GM12878 (cell line): Measurements from ENCODE around the gene DTWD2.

Experiments
- CEBPB ChIP-seq, 2 experiments: fragments of 150-350 bp in 1 of 2; IDR thresholded peaks; 2 replicates each; pipeline ENCODE4 v1.6.1; 2012 to 2014; ENCODE audit warnings: low read depth in 2 of 2, low read length in 2 of 2, borderline replicate concordance in 1 of 2, inconsistent platforms in 1 of 2
- EP300 ChIP-seq, 2 experiments: fragments of 150-350 bp in 1 of 2; IDR thresholded peaks; 2 replicates each; pipeline ENCODE4 v1.6.1; 2011 to 2012; ENCODE audit warnings: low read depth in 2 of 2, low read length in 2 of 2, borderline replicate concordance in 1 of 2, improper control_type of control experiment in 1 of 2, inconsistent platforms in 1 of 2; ENCODE audit not compliant: control insufficient read depth in 1 of 2

- TF ChIP-seq EP300 (IDR thresholded peaks at IDR 0.05; ENCODE audit: borderline replicate concordance in 1 of 2, control insufficient read depth in 1 of 2, low read depth in 2 of 2, low read length in 2 of 2) (no peak), CEBPB (IDR thresholded peaks at IDR 0.05; ENCODE audit: borderline replicate concordance in 1 of 2, low read depth in 2 of 2, low read length in 2 of 2) (no peak)
These were observed 97.1 kb downstream of the DTWD2 start for GRCh38 chr5:118891252-118891651.
